GM12878 (cell line): ENCODE results near the gene WARS2. TPM values are rescaled to one million over a fixed set of nuclear protein-coding genes. Genes with fewer than 3 reads are reported as not detected.

ENCODE experiments used
- ATAC-seq: fragments of 200-7000 bp; cut with Tn5 transposase; 3 replicates; pipeline ENCODE4 v1.9.1; 2020; ENCODE audit warnings: mild to moderate bottlenecking, moderate library complexity
- BruUV-seq: library from RNA; stranded (reverse); fragments of 400-500 nt; replicated peaks from 2 replicates; lab custom pipeline; 2021; lab: Mats Ljungman, UMichigan
- CTCF ChIA-PET: fragments of 300-600 bp; sonication (Branson Sonifier 250); formaldehyde crosslinking; extraction: SDS; loops from one replicate; lab custom pipeline; 2021; ENCODE audit warnings: inconsistent platforms; lab: Yijun Ruan, JAX
- POLR2A ChIA-PET: fragments of 350-600 bp; formaldehyde crosslinking; extraction: SDS; loops from one replicate; lab custom pipeline; 2021; ENCODE audit warnings: inconsistent platforms; lab: Charles Lee
- RAD21 ChIA-PET: fragments of 300-600 bp; sonication (Branson Sonifier 250); formaldehyde crosslinking; loops from one replicate; lab custom pipeline; 2023; ENCODE audit warnings: antibody characterized with exemption; ENCODE audit not compliant: unreplicated experiment; lab: Charles Lee
- SMC1A ChIA-PET: fragments of 300-600 bp; sonication (Branson Sonifier 250); formaldehyde crosslinking; loops from one replicate; lab custom pipeline; 2023; ENCODE audit not compliant: unreplicated experiment, uncharacterized antibody; lab: Charles Lee
- DNase-seq: peaks from one replicate; pipeline ENCODE4 v3.0.0-alpha.2; 2011; ENCODE audit warnings: low read depth, low spot score
- FAIRE-seq: peaks from 3 replicates; lab custom pipeline; 2011; peaks lifted over from hg19 to GRCh38; lab: Jason Lieb, UNC
- H2AFZ ChIP-seq: 2 replicates; pipeline ENCODE4 v1.6.0; 2011; ENCODE audit warnings: low read depth, low read length, control low read depth; ENCODE audit not compliant: control insufficient read depth
- H3K27ac ChIP-seq: 2 replicates; pipeline ENCODE4 v1.5.1; 2011; ENCODE audit warnings: control low read depth; ENCODE audit not compliant: control insufficient read depth, insufficient read depth
- H3K27me3 ChIP-seq, 2 experiments: replicated peaks in 1 of 2; 2 replicates each; pipeline versions ENCODE4 v1.6.0 to v1.6.1; 2011; ENCODE audit warnings: low read length in 1 of 2; ENCODE audit not compliant: control insufficient read depth in 2 of 2, insufficient read depth in 2 of 2
- H3K36me3 ChIP-seq, 2 experiments: 2 replicates each; pipeline ENCODE4 v1.5.1; 2011; ENCODE audit warnings: low read length in 1 of 2; ENCODE audit not compliant: control insufficient read depth in 2 of 2, insufficient read depth in 2 of 2
- H3K4me1 ChIP-seq: 2 replicates; pipeline ENCODE4 v1.6.1; 2011; ENCODE audit warnings: mild to moderate bottlenecking, low read length, moderate library complexity, mixed read lengths; ENCODE audit not compliant: control insufficient read depth, insufficient read depth
- H3K4me2 ChIP-seq: 2 replicates; pipeline ENCODE4 v1.6.0; 2011; ENCODE audit warnings: control low read depth; ENCODE audit not compliant: control insufficient read depth, insufficient read depth
- H3K4me3 ChIP-seq: fragments of 200-600 bp; sonication (generic); 2 replicates; pipeline ENCODE4 v1.5.1; 2016
- H3K79me2 ChIP-seq: 2 replicates; pipeline ENCODE4 v1.6.0; 2011; ENCODE audit warnings: low read length; ENCODE audit not compliant: control insufficient read depth, insufficient read depth
- H3K9ac ChIP-seq: 2 replicates; pipeline ENCODE4 v1.8.0; 2011; ENCODE audit warnings: low read length, control low read depth, mixed read lengths; ENCODE audit not compliant: control insufficient read depth, insufficient read depth
- H3K9me3 ChIP-seq: replicated peaks from 3 replicates; pipeline ENCODE4 v1.5.1; 2011; ENCODE audit warnings: mild to moderate bottlenecking, low read length; ENCODE audit not compliant: control insufficient read depth, insufficient read depth
- H4K20me1 ChIP-seq: 2 replicates; pipeline ENCODE4 v1.6.0; 2011; ENCODE audit not compliant: control insufficient read depth, insufficient read depth
- IKZF1 ChIP-seq: fragments of 450-650 bp; conservative IDR thresholded peaks from 2 replicates; pipeline ENCODE4 v1.6.1; 2017; ENCODE audit warnings: antibody characterized with exemption, mild to moderate bottlenecking
- WGBS: methylation state at CpG from one replicate; pipeline ENCODE4 v1.1.6; 2016; ENCODE audit warnings: low lambda C conversion rate; ENCODE audit not compliant: insufficient replicate concordance, insufficient coverage; ENCODE audit errors: missing lambda C conversion rate; 5-methylcytosine and 5-hydroxymethylcytosine counted together
- in situ Hi-C: fragments of 300-500 bp; cut with MboI; formaldehyde crosslinking; loops from 9 replicates; pipeline ENCODE4 v1.14.3; 2018; ENCODE audit warnings: mixed read lengths
- intact Hi-C: fragments of 100-400 bp; cut with micrococcal nuclease; formaldehyde crosslinking; loops from one replicate; pipeline ENCODE4 v1.14.2; 2022; ENCODE audit not compliant: unreplicated experiment
- polyA plus RNA-seq, 11 experiments: library from polyadenylated mRNA; depleted of rRNA in 4 of 11; unstranded in 6 of 11; stranded (reverse) in 5 of 11; fragments of >200 nt; fragmentation: Nextera tagmentation in 4 of 11; fragmentation: Illumina TruSeq in 1 of 11; extraction: Ambion mirVana in 4 of 11; extraction: Trizol in 1 of 11; gene quantifications; 1 replicate in 1 of 11; 2 replicates in 10 of 11; pipeline versions ENCODE4 v1.2.1 to v1.2.3, GENCODE V29; 2011 to 2016; ENCODE audit warnings: inconsistent platforms in 2 of 11, missing spikeins in 2 of 11, low read depth in 1 of 11
- total RNA-seq, 4 experiments: library from RNA; depleted of rRNA in 3 of 4; stranded (reverse); fragments of >200 nt in 3 of 4; fragmentation: Illumina TruSeq in 1 of 4; extraction: Trizol in 1 of 4; gene quantifications; 2 replicates each; pipeline versions ENCODE4 v1.2.1 to v1.2.3, GENCODE V29; 2013 to 2021
- TF ChIP-seq, protein P1 (sequence below): fragments of 450-650 bp; IDR thresholded peaks from 2 replicates; pipeline ENCODE4 v1.6.1; 2017; ENCODE audit warnings: mild to moderate bottlenecking, moderate library complexity
- TF ChIP-seq, protein P2 (sequence below): fragments of 450-650 bp; IDR thresholded peaks from 2 replicates; pipeline ENCODE4 v1.6.1; 2017; ENCODE audit warnings: mild to moderate bottlenecking, moderate library complexity

The WARS2 gene
- total and polyA plus RNA-seq, 10 of the 15 experiments (the other 5 are each of a cell fraction or from before 2014, with no cell fraction given), result 5.5 to 22.2 (median 14.4) TPM

DNA sequence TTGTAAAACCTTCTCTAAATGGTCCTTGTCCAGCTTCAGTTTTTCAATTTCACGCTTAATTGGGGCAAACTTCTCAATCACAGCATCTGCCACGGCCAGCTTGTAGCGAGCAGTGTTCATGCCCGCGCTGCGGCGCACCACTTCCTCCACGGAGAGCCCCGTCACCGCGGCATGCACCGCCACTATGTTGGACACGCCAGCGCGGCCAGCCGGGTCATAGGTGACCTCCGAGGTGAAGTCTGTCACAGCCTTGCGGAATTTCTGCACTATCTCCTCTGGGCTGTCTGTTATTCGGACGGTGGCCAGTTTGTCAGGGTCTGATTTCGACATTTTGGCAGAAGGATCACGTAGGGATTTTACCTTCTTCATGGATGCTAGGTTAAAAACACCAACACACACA is 107.5 kb downstream of the WARS2 start:
- no peaks in the 10 kb centered on the region for H4K20me1 ChIP-seq
- ChIA-PET SMC1A (no interaction called here), CTCF (no interaction called here), POLR2A (no interaction called here), RAD21 (no interaction called here)
- ATAC-seq, result no peak
- H3K4me3 ChIP-seq, result no peak overlapping the region
- DNase-seq, result no peak
- no peak for FAIRE-seq
- H3K9me3 ChIP-seq, result no peaks in the 10 kb centered on the region
- no peaks in the 10 kb centered on the region for H3K79me2 ChIP-seq
- H2AFZ ChIP-seq, result no peak overlapping the region
- BruUV-seq, result no TSS peak
- WGBS, result over 99% methylated on average over 22 of the region's 22 CpGs
- H3K27me3 ChIP-seq, result no peaks in the 10 kb centered on the region
- in situ Hi-C loops, result no loop called here
- TF ChIP-seq, protein P1, sequence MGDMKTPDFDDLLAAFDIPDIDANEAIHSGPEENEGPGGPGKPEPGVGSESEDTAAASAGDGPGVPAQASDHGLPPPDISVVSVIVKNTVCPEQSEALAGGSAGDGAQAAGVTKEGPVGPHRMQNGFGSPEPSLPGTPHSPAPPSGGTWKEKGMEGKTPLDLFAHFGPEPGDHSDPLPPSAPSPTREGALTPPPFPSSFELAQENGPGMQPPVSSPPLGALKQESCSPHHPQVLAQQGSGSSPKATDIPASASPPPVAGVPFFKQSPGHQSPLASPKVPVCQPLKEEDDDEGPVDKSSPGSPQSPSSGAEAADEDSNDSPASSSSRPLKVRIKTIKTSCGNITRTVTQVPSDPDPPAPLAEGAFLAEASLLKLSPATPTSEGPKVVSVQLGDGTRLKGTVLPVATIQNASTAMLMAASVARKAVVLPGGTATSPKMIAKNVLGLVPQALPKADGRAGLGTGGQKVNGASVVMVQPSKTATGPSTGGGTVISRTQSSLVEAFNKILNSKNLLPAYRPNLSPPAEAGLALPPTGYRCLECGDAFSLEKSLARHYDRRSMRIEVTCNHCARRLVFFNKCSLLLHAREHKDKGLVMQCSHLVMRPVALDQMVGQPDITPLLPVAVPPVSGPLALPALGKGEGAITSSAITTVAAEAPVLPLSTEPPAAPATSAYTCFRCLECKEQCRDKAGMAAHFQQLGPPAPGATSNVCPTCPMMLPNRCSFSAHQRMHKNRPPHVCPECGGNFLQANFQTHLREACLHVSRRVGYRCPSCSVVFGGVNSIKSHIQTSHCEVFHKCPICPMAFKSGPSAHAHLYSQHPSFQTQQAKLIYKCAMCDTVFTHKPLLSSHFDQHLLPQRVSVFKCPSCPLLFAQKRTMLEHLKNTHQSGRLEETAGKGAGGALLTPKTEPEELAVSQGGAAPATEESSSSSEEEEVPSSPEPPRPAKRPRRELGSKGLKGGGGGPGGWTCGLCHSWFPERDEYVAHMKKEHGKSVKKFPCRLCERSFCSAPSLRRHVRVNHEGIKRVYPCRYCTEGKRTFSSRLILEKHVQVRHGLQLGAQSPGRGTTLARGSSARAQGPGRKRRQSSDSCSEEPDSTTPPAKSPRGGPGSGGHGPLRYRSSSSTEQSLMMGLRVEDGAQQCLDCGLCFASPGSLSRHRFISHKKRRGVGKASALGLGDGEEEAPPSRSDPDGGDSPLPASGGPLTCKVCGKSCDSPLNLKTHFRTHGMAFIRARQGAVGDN, result no peak
- no peak for TF ChIP-seq IKZF1
- TF ChIP-seq, protein P2, sequence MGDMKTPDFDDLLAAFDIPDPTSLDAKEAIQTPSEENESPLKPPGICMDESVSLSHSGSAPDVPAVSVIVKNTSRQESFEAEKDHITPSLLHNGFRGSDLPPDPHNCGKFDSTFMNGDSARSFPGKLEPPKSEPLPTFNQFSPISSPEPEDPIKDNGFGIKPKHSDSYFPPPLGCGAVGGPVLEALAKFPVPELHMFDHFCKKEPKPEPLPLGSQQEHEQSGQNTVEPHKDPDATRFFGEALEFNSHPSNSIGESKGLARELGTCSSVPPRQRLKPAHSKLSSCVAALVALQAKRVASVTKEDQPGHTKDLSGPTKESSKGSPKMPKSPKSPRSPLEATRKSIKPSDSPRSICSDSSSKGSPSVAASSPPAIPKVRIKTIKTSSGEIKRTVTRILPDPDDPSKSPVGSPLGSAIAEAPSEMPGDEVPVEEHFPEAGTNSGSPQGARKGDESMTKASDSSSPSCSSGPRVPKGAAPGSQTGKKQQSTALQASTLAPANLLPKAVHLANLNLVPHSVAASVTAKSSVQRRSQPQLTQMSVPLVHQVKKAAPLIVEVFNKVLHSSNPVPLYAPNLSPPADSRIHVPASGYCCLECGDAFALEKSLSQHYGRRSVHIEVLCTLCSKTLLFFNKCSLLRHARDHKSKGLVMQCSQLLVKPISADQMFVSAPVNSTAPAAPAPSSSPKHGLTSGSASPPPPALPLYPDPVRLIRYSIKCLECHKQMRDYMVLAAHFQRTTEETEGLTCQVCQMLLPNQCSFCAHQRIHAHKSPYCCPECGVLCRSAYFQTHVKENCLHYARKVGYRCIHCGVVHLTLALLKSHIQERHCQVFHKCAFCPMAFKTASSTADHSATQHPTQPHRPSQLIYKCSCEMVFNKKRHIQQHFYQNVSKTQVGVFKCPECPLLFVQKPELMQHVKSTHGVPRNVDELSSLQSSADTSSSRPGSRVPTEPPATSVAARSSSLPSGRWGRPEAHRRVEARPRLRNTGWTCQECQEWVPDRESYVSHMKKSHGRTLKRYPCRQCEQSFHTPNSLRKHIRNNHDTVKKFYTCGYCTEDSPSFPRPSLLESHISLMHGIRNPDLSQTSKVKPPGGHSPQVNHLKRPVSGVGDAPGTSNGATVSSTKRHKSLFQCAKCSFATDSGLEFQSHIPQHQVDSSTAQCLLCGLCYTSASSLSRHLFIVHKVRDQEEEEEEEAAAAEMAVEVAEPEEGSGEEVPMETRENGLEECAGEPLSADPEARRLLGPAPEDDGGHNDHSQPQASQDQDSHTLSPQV, result no peak
- intact Hi-C loops, result no loop called here
- no peak overlapping the region for H3K9ac ChIP-seq
- H3K4me2 ChIP-seq, result no peak overlapping the region
- no peak overlapping the region for H3K27ac ChIP-seq
- no peaks in the 10 kb centered on the region for H3K36me3 ChIP-seq
- no peaks in the 10 kb centered on the region for H3K4me1 ChIP-seq
